Measurements from ENCODE around the gene ARHGAP5.

The ARHGAP5 gene

GRCh38 chr14:32077081-32078022 lies at the start of gene ARHGAP5:
Gene ARHGAP5 (plus strand): TSS chr14:32077304. CDS start chr14:32090670, 13,366 bp downstream.
- DNase-seq, result peak; percentile 75

DNA sequence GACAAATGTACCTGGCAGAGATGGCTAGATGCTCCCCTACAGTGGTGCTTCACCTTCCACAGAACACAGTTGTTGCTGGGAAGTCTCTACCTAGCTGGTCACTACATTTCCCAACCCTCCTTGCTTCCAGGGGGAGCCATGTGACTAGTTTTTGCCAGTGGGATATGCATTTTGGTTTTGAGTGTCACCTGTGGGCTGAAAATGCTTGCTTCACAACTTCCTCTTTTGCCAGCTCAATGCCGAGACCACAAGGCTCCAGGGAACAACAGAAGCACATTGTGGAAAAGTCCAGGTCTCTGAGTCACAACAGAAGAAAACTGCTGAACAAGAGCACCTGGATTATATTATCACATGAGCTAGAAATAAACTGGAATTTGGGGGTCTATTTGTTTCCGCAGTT lies 48.5 kb upstream of the ARHGAP5 start:
- DNase-seq, result no peak

DNA sequence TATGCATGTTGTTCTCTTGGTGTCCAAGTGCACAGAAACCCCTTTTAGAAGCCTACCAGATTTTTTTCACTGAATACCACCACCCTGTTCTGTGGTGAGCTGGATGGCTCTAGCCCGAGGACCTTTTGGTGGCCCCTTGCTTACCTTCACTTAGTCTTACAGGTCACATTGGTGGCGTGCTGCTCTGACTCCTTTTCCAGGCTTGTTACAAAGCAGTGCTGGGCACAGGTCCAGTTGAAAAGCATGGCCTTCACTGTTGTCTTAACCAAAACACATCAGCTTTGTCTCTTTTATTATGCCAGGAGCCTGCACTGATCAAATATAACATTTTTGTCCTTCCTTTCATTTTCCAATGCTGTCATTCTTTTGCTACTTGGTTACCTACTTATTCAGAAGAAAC lies 43.6 kb upstream of the ARHGAP5 start:
- no peak for DNase-seq

- no peak for DNase-seq
These were observed 38.2 kb upstream of the ARHGAP5 start for GRCh38 chr14:32038876-32039275.

DNA sequence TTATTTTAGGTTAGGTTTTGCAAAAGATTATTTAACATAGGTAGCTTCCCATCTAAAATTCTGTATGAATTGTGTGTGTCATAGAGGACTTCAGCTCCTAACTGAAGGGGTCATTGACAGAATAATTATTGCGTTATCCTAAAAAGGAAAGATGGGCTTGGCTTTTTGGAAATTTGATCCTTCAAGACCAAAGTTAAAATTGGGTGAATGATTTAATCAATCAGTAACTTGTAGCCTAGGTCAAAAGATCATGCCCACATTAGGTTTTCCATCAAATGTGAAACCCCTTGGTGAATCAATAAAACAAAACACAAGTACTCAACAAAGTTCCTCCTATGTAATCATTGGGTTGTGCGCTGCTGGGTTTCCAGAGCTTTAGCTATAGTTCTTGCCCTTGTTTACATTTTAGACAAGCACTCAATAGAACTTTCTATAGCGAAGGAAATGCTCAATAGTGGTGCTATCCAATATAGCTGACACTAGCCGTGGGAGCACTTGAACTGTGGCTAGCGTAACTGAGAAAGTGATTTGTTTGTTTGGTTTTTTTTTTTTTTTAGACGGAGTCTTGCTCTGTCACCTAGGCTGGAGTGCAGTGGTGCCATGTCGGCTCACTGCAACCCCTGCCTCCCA lies 37.6 kb upstream of the ARHGAP5 start:
- DNase-seq, result no peak

- no peak for DNase-seq
These were observed 33.5 kb upstream of the ARHGAP5 start for GRCh38 chr14:32043624-32044023.

- DNase-seq, result no peak
These were observed 32.6 kb upstream of the ARHGAP5 start for GRCh38 chr14:32044454-32044853.

DNA sequence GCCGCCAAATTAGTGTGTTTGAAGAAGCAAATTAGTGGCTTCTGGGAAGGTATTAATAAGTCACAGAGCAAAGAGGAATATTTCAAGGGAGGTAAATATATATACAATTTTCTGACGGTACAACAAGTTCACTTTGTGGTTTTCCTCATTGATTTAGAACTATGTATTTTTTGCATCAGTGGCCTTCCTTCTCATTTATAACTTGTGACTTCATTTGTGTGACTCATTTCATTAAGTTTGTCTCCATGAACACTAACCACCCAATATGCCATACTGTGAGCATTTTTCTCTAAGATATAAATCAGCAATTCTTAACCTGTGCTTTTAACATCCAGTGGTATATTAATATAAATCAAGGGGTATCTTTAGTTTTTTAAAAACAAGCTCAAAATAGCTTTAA lies 29.3 kb upstream of the ARHGAP5 start:
- DNase-seq, result no peak

GRCh38 chr14:32049361-32050088 lies 27.6 kb upstream of the ARHGAP5 start:
- DNase-seq, result no peak

DNA sequence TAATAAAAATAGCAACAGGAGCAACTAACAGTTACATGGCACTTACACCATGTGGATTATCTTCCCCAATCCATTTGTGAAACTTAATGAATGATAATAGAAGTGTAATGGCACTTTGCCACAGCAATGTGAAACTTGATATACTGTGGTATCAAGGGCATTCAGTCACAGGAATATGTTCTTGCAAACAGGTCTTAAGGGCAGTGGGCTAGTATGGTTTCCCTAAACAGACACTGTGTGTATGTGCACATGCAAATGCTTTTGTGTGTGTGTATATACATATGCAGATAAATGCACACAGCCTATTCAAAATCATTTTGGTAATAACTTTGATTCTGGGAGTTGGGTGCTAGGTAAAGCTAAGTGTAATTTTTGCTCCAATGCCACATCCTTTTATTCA lies 26.2 kb upstream of the ARHGAP5 start:
- no peak for DNase-seq

DNA sequence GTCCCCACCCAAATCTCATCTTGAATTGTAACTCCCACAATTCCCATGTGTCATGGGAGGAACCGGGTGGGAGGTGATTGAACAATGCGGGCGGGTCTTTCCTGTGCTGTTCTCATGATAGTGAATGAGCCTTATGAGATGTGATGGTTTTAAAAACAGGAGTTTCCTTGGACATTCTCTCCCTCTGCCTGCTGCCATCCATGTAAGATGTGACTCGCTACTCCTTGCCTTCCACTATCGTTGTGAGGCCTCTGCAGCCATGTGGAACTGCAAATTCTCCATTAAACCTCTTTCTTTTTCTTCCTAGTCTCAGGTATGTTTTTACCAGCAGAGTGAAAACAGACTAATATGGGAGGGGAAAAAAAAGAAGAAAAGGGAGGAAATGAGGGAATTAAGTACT lies 22.6 kb upstream of the ARHGAP5 start:
- DNase-seq, result no peak

GRCh38 chr14:32055175-32055574 lies 21.9 kb upstream of the ARHGAP5 start:
- DNase-seq, result no peak

DNA sequence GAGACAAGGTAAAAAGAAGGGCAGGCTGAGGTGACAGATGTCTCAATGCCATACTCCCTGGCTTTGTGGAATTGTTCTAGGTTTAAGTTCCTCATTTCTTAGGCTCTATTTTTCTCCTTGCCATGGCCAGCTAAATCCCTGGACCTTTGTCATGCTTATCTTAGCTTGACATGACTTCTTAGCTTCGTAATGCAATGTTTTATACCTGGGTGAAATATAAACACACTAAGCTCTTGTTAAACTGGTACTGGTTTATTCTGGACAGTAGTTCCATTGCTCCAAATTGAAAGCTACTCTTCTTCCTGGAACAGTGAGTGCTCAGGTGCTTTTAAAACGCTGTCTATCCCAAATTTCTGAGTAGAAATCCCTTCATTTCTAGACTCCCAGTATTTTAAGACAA lies 17.4 kb upstream of the ARHGAP5 start:
- no peak for DNase-seq

GRCh38 chr14:32064931-32065330 lies 12.2 kb upstream of the ARHGAP5 start:
- DNase-seq, result no peak

DNA sequence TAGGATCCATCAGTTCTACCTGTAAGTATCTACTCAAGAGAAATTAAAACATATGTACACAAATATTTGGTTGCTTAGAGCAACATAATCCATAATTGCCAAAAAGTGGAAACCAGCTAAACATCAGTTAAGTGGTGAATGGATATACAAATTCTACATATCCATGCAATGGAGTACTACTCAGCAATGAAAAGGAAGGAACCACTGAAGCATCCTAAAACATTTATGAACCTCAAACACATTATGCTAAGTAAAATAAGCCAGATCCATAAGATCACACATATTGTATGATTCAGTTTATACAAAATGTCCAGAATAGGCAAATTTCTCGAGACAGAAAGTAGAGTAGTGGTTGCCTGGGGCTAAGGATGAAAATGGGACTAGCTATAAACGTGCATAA lies 8.4 kb upstream of the ARHGAP5 start:
- DNase-seq, result no peak

DNA sequence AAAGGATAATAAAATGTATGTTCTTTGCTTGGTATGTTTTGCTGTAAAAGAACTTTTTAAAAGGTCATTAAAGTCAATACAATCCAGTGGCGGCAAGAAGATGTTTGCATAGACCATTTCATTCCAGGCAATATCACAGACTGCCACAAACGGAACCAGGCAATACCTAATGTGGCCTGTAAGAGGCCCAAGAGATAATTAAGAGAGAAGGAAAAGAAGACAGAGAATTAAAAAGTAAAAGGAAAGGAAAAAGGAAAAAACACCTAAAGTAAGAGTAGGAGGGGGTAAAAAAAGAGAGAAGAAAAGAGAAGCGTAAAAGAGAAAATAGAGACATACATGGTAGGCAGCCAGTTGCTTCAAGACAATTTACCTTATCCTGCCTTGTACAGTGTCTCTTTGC lies 6.8 kb upstream of the ARHGAP5 start:
- DNase-seq, result no peak

GRCh38 chr14:32072676-32073075 lies 4.4 kb upstream of the ARHGAP5 start:
- no peak for DNase-seq

- peak; percentile 45 for DNase-seq
These were observed 3.4 kb upstream of the ARHGAP5 start for GRCh38 chr14:32073537-32074189.

GRCh38 chr14:32074887-32075572 lies 2.1 kb upstream of the ARHGAP5 start:
- DNase-seq, result no peak

GRCh38 chr14:32075672-32076277 lies 1.3 kb upstream of the ARHGAP5 start:
- no peak for DNase-seq

DNA sequence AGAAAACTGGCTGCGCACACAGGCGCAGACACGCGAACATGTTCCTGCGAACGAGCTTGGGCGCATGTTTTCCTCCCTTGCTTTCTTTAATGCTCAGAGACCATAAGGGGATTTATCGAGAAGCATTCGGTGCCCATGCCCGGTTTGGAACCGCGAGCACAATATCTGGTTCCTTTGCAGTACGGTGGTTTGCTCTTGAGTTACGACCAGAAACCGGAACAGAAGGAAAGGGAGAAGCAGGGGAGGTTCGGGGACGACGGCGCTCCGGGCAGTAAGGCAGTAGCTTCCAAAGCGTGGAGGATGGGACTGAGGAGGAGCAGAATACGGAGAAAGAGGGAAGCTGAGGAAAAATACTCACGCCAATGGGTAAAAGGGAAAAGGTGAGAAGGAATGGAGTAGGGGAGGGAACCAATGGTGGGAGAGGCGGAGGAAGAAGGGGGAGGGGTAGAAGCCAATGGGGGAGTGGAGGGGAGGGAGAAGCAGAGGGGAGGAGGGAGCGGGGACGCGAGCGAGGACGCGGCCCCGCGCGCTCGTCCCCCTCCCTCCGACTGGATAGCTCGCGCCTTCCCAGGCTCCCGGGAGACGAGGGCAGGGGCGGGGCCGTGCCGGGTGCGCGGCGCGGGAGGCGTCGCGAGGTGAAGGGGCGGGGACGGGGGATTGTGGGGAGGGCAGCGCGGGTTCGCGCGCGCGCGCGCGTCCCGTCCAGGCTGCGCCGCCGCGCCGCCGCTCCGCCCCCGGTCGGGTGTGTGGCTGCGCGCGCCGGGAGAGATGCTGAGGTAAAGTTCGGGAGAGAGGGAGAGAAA lies 625 bp upstream of the ARHGAP5 start:
- peak; percentile 76 for DNase-seq
